ENCODE results near the gene ABCG2.

GRCh38 chr4:88166608-88167007 lies 8.2 kb upstream of the ABCG2 start:
- TF ChIP-seq CTCF (IDR thresholded peaks at IDR 0.05; ENCODE audit: low read depth, low read length) = no peak
- no peak for TF ChIP-seq EZH2phosphoT487 (IDR thresholded peaks at IDR 0.05; ENCODE audit: low read depth)

All from OCI-LY3 (cell line).